GM19463 (cell line): ENCODE data around the gene PSMC2.
"Not testable (repeated sequence)": the region's sequence is repeated elsewhere in the genome, so short reads cannot be mapped to it uniquely, and the experiment has no call there.

Source experiments
- ATAC-seq: cut with Tn5 transposase; IDR thresholded peaks from one replicate; pipeline ENCODE4 v1.9.1; 2021; ENCODE audit warnings: mild to moderate bottlenecking, moderate library complexity; ENCODE audit not compliant: unreplicated experiment

Gene PSMC2

DNA sequence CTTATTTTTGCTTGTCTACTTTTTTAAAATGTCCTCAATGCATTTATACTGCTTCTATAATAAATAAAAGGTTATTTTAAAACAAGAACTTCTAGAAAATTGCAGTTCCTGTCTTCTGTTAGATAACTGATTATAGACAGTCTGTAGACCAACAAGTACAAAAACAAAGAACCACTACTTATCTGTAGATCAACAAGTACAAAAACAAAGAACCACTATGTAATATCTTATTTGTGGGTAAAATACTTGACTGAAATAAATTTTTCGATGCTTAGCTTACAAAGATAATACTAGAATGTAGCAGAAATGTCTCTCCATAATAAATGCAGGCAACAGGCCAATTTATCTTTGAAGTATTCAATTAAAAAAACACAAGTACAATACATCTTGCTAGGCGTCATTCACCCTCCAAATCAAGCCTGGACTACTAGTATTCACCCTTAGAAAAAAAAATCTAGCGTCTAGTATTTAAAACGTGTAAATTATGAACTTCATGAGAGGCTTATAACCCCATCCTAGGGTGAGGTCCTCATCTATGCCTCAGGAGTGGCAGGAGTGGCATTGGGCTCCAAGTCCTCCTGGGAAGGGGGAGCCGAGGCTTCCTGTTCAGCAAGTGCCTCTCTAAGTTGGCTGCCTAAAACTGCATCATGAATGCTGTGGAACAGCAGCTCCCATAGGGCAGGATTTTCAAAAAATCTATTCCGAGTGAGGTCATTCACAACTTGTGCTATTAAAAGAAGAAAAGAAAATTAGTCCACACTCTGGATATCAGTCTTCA is 26.6 kb downstream of the PSMC2 start:
- no peak for ATAC-seq

GRCh38 chr7:103379270-103379975 is 32.0 kb downstream of the PSMC2 start:
- ATAC-seq = no peak

DNA sequence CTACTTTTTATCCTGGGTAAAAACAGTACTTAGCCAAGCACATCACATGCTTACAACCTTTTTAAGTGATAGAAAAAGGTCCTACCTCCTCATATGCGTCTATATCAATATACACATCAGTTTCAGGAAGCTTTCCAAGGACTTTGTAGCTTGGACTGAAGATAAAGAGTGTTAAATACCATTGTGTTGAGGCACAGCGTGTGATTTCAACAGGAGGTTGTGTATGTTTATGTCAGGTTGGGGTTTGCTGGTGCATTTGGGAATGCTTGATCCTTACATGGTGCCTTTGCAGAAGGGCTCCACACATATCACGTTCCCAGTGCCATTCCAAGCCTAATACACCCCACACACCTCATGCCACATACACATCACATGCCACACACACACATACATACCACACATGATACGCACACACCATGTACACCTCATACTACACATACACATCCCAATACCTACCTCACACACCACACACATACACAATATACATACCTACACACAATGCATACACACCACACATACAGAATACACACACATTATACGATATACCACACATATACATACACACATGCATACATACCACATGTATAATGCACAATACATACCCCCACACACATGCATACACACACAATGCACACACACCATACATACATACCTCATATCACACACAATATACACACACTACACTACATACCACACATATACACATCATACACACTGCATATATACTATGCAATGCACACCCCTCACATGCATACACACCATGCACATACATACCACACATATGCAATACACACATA is 33.1 kb downstream of the PSMC2 start:
- no peak for ATAC-seq

GRCh38 chr7:103381280-103382031 is 34.0 kb downstream of the PSMC2 start:
- ATAC-seq = no peak

- no peak for ATAC-seq
Observed at GRCh38 chr7:103382032-103382402, 34.6 kb downstream of the PSMC2 start.

- ATAC-seq = no peak
Observed at GRCh38 chr7:103387242-103387641, 39.8 kb downstream of the PSMC2 start.

GRCh38 chr7:103388469-103389140 is 41.2 kb downstream of the PSMC2 start:
- no peak for ATAC-seq

DNA sequence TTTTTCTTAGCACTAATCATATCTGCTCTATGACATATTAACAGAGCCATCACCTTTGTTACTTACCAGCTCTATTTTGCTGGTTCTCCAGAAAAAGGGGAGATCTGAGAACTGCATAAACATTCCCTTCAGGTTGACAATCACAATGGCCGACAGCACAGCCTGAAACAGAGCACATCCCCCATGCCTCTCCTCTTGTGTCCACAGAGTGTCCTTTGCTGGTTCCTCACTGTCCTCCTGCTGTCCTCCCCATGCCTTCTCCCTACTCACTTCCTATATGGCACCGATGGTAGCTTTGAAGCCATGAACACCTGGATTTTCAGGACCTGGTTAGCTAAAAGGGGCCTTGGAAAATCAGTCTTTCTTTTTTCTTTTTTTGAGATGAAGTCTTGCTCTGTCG is 41.8 kb downstream of the PSMC2 start:
- no peak for ATAC-seq

- ATAC-seq = no peak
Observed at GRCh38 chr7:103391150-103391549, 43.7 kb downstream of the PSMC2 start.

GRCh38 chr7:103391976-103392375 is 44.5 kb downstream of the PSMC2 start:
- ATAC-seq = no peak

GRCh38 chr7:103394566-103394965 is 47.1 kb downstream of the PSMC2 start:
- ATAC-seq = no peak

- no peak for ATAC-seq
Observed at GRCh38 chr7:103395071-103395470, 47.6 kb downstream of the PSMC2 start.

DNA sequence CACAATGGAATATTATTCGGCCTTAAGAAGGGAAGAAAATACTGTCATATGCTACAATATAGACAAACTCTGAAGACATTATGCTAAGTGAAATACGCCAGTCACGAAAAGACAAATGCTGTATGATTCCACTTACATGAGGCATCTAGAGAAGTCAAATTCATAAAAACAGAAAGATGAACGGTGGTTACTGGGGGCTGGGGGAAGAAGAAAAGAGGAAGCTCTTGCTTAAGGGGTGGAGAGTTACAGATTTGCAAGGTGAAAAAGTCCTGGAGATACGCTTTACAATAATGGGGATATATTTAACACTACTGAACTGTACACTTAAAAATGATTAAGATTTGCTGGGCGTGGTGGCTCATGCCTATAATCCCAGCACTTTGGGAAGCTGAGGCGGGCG is 49.0 kb downstream of the PSMC2 start:
- no peak for ATAC-seq

- no peak for ATAC-seq
Observed at GRCh38 chr7:103398483-103399127, 51.2 kb downstream of the PSMC2 start.

DNA sequence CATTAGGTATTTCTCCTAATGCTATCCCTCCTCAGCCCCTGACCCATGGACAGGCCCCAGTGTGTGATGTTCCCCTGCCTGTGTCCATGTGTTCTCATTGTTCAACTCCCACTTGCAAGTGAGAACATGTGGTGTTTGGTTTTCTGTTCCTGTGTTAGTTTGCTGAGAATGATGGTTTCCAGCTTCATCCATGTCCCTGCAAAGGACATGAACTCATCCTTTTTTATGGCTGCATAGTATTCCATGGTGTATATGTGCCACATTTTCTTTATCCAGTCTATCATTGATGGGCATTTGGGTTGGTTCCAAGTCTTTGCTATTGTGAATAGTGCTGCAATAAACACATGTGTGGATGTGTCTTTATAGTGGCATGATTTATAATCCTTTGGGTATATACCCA is 52.2 kb downstream of the PSMC2 start:
- not testable (repeated sequence) for ATAC-seq

GRCh38 chr7:103405789-103406613 is 58.6 kb downstream of the PSMC2 start:
- not testable (repeated sequence) for ATAC-seq

- ATAC-seq = no peak
Observed at GRCh38 chr7:103412151-103412550, 64.7 kb downstream of the PSMC2 start.

DNA sequence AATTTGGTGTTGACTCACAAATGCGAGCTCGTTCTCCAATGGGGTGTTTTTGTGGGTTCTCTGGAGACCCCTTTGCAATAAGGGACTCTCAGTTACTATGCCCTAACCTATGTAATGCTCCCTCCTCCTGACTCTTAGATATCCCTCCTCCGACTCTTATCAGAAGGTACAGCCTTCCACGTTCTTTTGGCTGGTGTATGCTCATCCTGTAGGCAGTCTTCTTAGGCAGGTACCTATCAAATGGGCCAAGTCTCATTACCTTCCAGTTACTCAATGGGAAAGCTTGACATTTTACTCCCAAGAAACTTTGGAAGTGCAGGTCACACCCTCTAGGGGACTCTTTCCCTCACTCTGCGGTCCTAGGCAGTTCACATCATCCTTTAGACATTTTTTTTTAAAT is 66.0 kb downstream of the PSMC2 start:
- ATAC-seq = no peak

DNA sequence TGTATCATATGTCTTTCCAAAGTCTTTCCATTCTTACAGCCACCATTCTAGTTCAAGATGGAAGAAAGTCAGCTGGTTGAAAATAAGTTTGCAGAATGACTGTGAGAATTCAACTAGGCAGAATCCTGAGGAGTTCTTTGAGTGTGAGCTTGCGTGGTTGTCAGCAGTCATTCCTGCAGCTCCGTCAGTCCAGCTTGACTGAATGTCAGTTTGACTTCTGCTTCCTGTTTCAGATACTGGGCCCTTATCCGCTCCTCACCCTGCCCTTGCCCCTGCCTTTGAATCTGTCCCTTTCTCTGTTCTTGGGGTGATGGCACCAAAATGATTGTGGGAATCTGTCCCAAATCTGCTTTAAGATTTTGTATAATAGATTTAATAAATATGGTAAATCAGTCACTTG is 70.8 kb downstream of the PSMC2 start:
- ATAC-seq = no peak
